Islet of Langerhans (tissue), 1 donor: ENCODE measurements around the gene CAMK2D.
A peak's percentile ranks its signal among the peaks of the same experiment; 100 is the strongest.

Source experiments
- FAIRE-seq: peaks from one replicate; lab custom pipeline; 2011; peaks lifted over from hg19 to GRCh38; lab: Jason Lieb, UNC

Gene CAMK2D

GRCh38 chr4:113604955-113605354 is 156.6 kb downstream of the CAMK2D start:
- FAIRE-seq, result no peak

GRCh38 chr4:113603911-113604310 is 157.6 kb downstream of the CAMK2D start:
- FAIRE-seq, result no peak

- FAIRE-seq, result no peak
Measured at GRCh38 chr4:113602646-113603228, 158.8 kb downstream of the CAMK2D start.

- FAIRE-seq, result no peak
Measured at GRCh38 chr4:113601636-113602035, 159.9 kb downstream of the CAMK2D start.

GRCh38 chr4:113596396-113596795 is 165.1 kb downstream of the CAMK2D start:
- FAIRE-seq, result no peak

GRCh38 chr4:113594231-113594556 is 167.3 kb downstream of the CAMK2D start:
- no peak for FAIRE-seq

- FAIRE-seq, result no peak
Measured at GRCh38 chr4:113593400-113594230, 167.9 kb downstream of the CAMK2D start.

GRCh38 chr4:113591982-113592381 is 169.6 kb downstream of the CAMK2D start:
- FAIRE-seq, result no peak

GRCh38 chr4:113588895-113589668 is 172.5 kb downstream of the CAMK2D start:
- FAIRE-seq, result no peak

GRCh38 chr4:113587640-113588275 is 173.8 kb downstream of the CAMK2D start:
- FAIRE-seq, result peak; percentile 47

GRCh38 chr4:113587156-113587555 is 174.4 kb downstream of the CAMK2D start:
- no peak for FAIRE-seq

GRCh38 chr4:113586072-113586471 is 175.5 kb downstream of the CAMK2D start:
- FAIRE-seq, result no peak

GRCh38 chr4:113584407-113585150 is 177.0 kb downstream of the CAMK2D start:
- FAIRE-seq, result no peak

- FAIRE-seq, result no peak
Measured at GRCh38 chr4:113582737-113583136, 178.8 kb downstream of the CAMK2D start.

- no peak for FAIRE-seq
Measured at GRCh38 chr4:113579360-113579759, 182.2 kb downstream of the CAMK2D start.

- FAIRE-seq, result no peak
Measured at GRCh38 chr4:113576947-113577678, 184.4 kb downstream of the CAMK2D start.

- peak; percentile 36 for FAIRE-seq
Measured at GRCh38 chr4:113575401-113575800, 186.1 kb downstream of the CAMK2D start.

GRCh38 chr4:113574636-113575103 is 186.9 kb downstream of the CAMK2D start:
- FAIRE-seq, result no peak

GRCh38 chr4:113572620-113573019 is 188.9 kb downstream of the CAMK2D start:
- FAIRE-seq, result no peak

- peak; percentile 45 for FAIRE-seq
Measured at GRCh38 chr4:113566015-113566795, 195.3 kb downstream of the CAMK2D start.

- FAIRE-seq, result no peak
Measured at GRCh38 chr4:113565702-113566012, 195.9 kb downstream of the CAMK2D start.
